Measurements from ENCODE around the gene ARMC8. TPM values are rescaled to one million over a fixed set of nuclear protein-coding genes. Genes with fewer than 3 reads are reported as not detected.

Gene ARMC8
- total and polyA plus RNA-seq, 7 donors: 12.0 to 75.0 (median 67.6) TPM

DNA sequence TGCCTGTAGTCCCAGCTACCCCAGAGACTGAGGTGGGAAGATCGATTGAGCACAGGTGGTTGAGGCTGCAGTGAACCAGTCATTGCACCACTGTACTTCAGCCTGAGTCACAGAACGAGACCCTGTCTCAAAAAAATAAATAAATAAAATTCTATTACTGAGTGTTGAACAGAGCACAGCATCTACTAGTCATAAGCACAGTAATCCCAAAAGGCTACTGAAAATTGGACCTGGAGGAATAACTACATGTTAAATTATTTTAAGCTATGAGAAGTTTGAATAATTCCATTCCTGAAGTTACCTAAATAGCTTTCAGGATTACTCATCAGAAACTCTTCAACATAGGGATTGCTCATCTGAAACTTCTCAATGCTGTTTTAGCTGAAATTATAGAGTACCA, 43.4 kb downstream of the ARMC8 start:
- H3K4me3 ChIP-seq: no peak overlapping the region
- 82 to 90% methylated on average over 2 of the region's 2 CpGs for WGBS, 2 donors
- no peaks in the 10 kb centered on the region for H3K9me3 ChIP-seq
- intact Hi-C loops (cut with DNase I): no loop called here
- H3K36me3 ChIP-seq: peaks cover 5 to 91% (median 21%) of the 10 kb centered on the region in 4 donors
- no peak overlapping the region for H3K27ac ChIP-seq
- no peaks in the 10 kb centered on the region for H3K4me1 ChIP-seq
- no peaks in the 10 kb centered on the region for H3K27me3 ChIP-seq
- DNase-seq: no peak
- TF ChIP-seq, protein P1, sequence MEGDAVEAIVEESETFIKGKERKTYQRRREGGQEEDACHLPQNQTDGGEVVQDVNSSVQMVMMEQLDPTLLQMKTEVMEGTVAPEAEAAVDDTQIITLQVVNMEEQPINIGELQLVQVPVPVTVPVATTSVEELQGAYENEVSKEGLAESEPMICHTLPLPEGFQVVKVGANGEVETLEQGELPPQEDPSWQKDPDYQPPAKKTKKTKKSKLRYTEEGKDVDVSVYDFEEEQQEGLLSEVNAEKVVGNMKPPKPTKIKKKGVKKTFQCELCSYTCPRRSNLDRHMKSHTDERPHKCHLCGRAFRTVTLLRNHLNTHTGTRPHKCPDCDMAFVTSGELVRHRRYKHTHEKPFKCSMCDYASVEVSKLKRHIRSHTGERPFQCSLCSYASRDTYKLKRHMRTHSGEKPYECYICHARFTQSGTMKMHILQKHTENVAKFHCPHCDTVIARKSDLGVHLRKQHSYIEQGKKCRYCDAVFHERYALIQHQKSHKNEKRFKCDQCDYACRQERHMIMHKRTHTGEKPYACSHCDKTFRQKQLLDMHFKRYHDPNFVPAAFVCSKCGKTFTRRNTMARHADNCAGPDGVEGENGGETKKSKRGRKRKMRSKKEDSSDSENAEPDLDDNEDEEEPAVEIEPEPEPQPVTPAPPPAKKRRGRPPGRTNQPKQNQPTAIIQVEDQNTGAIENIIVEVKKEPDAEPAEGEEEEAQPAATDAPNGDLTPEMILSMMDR (IDR thresholded peaks at IDR 0.05): no peak
- no peak for TF ChIP-seq EP300 (IDR thresholded peaks at IDR 0.05)
- no peak for TF ChIP-seq POLR2AphosphoS5 (IDR thresholded peaks at IDR 0.05)
- no peak for TF ChIP-seq POLR2A (IDR thresholded peaks at IDR 0.05)

DNA sequence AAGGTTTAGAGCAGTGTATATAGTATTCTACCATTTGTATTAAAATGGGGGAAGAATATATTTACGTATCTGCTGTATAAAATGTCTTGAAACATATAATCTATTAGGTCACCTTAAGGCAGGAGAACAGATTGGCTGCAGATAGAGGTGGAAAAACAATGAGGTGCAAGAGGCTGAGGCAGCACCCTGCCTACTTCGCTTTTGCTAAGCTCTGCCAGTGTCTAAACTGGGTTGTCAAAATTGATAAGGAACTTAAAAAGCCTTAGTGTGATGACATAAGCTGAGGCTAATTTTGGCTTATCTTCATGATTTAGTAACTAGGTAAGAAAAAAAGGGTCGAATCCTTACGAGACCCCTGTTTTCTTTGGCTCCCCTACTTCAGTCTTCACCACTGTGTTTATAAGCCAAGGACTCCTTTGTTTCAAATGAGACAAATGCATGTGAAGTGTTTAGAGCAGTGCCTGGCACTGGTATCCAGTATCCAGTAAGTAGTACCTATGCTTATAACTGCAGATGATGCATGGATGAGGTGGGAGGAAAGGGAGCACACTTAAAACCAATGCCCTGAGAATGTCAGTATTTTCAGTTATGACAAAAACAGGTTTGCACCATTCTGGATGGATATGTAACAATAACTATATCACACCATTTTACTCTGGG, 45.7 kb downstream of the ARMC8 start:
- TF ChIP-seq POLR2A (IDR thresholded peaks at IDR 0.05): no peak
- TF ChIP-seq EP300 (IDR thresholded peaks at IDR 0.05): no peak
- no peak for TF ChIP-seq POLR2AphosphoS5 (IDR thresholded peaks at IDR 0.05)
- TF ChIP-seq, protein P1 (IDR thresholded peaks at IDR 0.05): no peak
- no peak for DNase-seq
- intact Hi-C loops (cut with DNase I): no loop called here

DNA sequence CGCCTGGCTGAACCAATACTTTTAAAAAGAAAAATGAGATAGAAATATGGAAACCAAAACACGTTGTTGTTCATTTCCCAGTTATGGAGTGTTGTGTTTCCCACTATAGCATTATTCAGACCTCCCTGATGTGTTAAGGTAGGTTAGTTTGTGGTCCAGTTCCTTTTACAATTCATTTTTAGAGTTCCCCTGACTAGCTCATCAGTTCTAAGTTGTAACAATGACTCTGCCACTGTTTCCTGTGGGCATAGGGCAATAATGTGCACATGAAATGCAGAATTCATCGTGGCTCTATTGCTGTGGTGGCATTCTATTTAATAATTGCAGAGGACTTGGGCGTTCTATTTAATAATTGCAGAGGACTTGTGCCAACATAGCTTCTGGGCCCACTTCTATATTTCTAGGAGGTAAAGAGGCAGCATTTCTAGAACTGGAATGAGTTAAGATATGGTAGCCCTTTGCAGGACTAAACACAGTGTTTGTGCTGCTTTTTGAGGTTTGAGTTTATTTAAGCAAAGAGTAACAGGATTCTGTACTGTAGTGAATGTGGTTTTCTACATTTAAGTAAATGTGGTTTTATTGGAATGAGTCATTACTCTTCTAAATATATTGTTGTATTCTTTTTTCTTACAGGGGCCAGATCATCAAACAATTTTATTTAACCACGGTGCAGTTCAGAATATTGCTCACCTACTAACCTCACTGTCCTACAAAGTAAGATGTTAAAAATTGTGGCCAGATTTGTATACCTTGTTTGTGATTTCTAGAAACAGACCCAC, 47.5 kb downstream of the ARMC8 start:
- TF ChIP-seq, protein P1 (IDR thresholded peaks at IDR 0.05): no peak
- TF ChIP-seq EP300 (IDR thresholded peaks at IDR 0.05): no peak
- no peak for TF ChIP-seq POLR2AphosphoS5 (IDR thresholded peaks at IDR 0.05)
- no peak for TF ChIP-seq POLR2A (IDR thresholded peaks at IDR 0.05)

More for the DNA sequence above, 45.7 kb downstream of the ARMC8 start:
- Histone ChIP-seq H3K9me3 (no peaks in the 10 kb centered on the region), H3K27ac (no peak overlapping the region), H3K27me3 (no peaks in the 10 kb centered on the region), H3K4me1 (no peaks in the 10 kb centered on the region), H3K36me3 (peaks cover 7 to 91% (median 26%) of the 10 kb centered on the region in 4 donors), H3K4me3 (no peak overlapping the region)
- WGBS, 2 donors: 96 to 97% methylated on average over 4 of the region's 4 CpGs

DNA sequence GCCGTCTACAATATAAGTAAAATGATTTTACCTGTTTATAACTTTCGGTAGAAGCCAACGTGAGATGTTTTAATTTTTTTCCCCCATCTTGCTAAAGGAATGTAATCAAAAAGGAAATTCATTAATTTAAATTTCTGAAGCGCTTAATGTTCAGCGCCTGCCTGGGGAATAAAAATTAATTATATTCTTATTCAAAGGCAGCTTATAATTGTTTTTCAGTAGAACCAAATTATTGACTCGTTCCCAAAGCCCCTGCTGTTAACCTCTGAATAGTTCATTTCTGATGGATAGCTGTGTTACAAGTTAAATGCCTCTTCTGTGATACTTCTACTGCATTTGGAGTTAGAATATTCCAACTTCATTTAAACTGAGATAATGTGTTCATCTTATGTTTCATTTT, 51.6 kb downstream of the ARMC8 start:
- WGBS, 2 donors: 95% methylated on average over 6 of the region's 6 CpGs
- H3K4me1 ChIP-seq: no peaks in the 10 kb centered on the region
- DNase-seq: no peak
- no peaks in the 10 kb centered on the region for H3K27me3 ChIP-seq
- H3K36me3 ChIP-seq: peaks cover 4 to 88% (median 21%) of the 10 kb centered on the region in 4 donors
- H3K4me3 ChIP-seq: no peak overlapping the region
- H3K27ac ChIP-seq: no peak overlapping the region
- intact Hi-C loops (cut with DNase I): no loop called here
- H3K9me3 ChIP-seq: no peaks in the 10 kb centered on the region
- TF ChIP-seq, protein P1 (IDR thresholded peaks at IDR 0.05): no peak
- TF ChIP-seq POLR2A (IDR thresholded peaks at IDR 0.05) (no peak), POLR2AphosphoS5 (IDR thresholded peaks at IDR 0.05) (no peak), EP300 (IDR thresholded peaks at IDR 0.05) (no peak)

More for the DNA sequence above, 47.5 kb downstream of the ARMC8 start:
- H3K27me3 ChIP-seq: no peaks in the 10 kb centered on the region
- H3K9me3 ChIP-seq: no peaks in the 10 kb centered on the region
- peaks cover 6 to 94% (median 27%) of the 10 kb centered on the region in 4 donors for H3K36me3 ChIP-seq
- H3K27ac ChIP-seq: no peak overlapping the region
- 85 to 86% methylated on average over 5 of the region's 5 CpGs for WGBS, 2 donors
- intact Hi-C loops (cut with DNase I): no loop called here
- no peak for DNase-seq
- H3K4me3 ChIP-seq: no peak overlapping the region
- no peaks in the 10 kb centered on the region for H3K4me1 ChIP-seq
